Effector memory CD8-positive, alpha-beta T cell (primary cell): ENCODE results near the gene ARHGAP15.

Experiments
- ATAC-seq: fragments of 150-1000 bp; cut with Tn5 transposase; replicated peaks from 2 replicates; pipeline ENCODE4 v1.10.0; 2021; ENCODE audit warnings: mild to moderate bottlenecking, moderate library complexity
- DNase-seq, 3 experiments: peaks; one replicate each; pipeline ENCODE4 v3.0.0; 2021
- H3K27ac Mint-ChIP-seq, 2 donors: one replicate each; pipeline ENCODE4 v1.8.0; 2022; ENCODE audit warnings: mild to moderate bottlenecking in 2 of 2, mixed read lengths in 2 of 2, moderate library complexity in 2 of 2
- H3K27me3 Mint-ChIP-seq, 2 donors: one replicate each; pipeline ENCODE4 v1.8.0; 2022; ENCODE audit warnings: mixed read lengths in 2 of 2
- H3K36me3 Mint-ChIP-seq: one replicate; pipeline ENCODE4 v1.8.0; 2022; ENCODE audit warnings: mild to moderate bottlenecking, moderate library complexity, mixed read lengths; ENCODE audit not compliant: insufficient read depth
- H3K4me1 Mint-ChIP-seq, 2 donors: one replicate each; pipeline ENCODE4 v1.8.0; 2022; ENCODE audit warnings: low read depth in 2 of 2, mixed read lengths in 2 of 2
- H3K4me3 Mint-ChIP-seq, 2 donors: one replicate each; pipeline ENCODE4 v1.8.0; 2022; ENCODE audit warnings: mild to moderate bottlenecking in 2 of 2, mixed read lengths in 2 of 2, moderate library complexity in 2 of 2
- H3K9me3 Mint-ChIP-seq, 2 donors: one replicate each; pipeline ENCODE4 v1.8.0; 2022; ENCODE audit warnings: mixed read lengths in 2 of 2

ARHGAP15 gene

DNA sequence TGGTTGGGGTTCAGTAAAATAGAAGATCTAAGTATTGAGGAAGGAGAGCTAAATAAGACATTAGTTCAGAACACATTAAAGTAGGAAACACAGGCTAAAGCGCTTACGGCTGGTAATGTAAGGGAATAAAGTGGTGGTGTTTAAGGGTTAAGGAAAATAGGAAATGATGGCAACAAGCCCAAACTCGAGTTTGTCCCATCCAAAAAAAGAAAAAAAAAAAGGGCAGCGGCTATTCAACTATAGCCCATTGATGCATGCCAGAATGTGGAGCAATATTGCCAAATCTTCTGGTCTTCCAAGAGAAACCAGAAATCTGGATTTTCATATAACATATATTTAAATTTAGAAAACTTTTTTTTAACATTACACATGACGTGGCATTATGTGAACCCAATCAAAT is 161.0 kb downstream of the ARHGAP15 start:
- Mint-ChIP-seq H3K4me3 (no peak overlapping the region), H3K9me3 (no peaks in the 10 kb centered on the region), H3K4me1 (peaks cover 33 to 44% of the 10 kb centered on the region in 2 donors), H3K36me3 (peaks cover 4% of the 10 kb centered on the region), H3K27me3 (no peaks in the 10 kb centered on the region), H3K27ac (peak overlapping the region in 1 of 2 donors; percentile 3)
- ATAC-seq: no peak
- DNase-seq: no peak

DNA sequence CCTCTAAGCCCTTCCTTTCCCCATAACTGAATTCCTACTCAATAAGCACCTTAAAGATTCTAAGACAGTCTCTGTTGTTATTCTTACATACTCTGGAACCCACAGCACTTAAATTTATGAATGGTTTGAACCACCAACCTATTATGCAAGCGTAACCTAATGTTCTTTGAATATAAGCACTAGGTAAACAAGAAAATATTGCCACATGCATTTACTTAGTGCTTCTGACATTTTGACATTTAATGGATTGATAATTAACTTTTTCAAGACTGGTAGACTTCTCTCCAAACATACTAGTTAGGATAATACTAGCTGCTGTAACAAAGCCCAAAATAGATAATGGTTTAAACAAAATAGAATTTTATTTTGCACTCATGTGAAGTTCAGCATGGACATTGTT is 164.8 kb downstream of the ARHGAP15 start:
- peaks cover 36 to 47% of the 10 kb centered on the region in 2 donors for H3K4me1 Mint-ChIP-seq
- no peaks in the 10 kb centered on the region for H3K27me3 Mint-ChIP-seq
- no peaks in the 10 kb centered on the region for H3K9me3 Mint-ChIP-seq
- H3K36me3 Mint-ChIP-seq: no peaks in the 10 kb centered on the region
- no peak overlapping the region for H3K4me3 Mint-ChIP-seq
- peak overlapping the region in 1 of 2 donors; percentile 27 for H3K27ac Mint-ChIP-seq
- DNase-seq (no peak), ATAC-seq (no peak)

DNA sequence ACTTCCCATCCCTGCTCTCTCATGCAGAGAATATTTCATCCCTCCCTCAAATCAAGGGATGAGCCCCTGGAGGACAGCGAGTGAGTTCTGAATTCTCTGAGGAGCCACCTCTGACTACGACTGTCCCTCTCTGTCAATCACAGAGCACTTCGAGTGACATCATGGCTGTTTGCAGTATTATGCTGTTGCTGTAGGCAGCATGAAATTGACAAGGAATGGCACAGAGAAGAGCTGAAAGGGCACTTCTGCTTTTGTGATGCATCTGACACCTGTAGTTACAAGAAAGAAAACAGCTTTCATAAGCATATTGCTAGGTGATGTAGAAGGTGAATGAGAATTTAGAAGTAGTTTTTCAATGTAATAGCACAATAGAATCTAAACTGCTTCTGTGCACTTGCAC is 166.9 kb downstream of the ARHGAP15 start:
- DNase-seq (no peak), ATAC-seq (no peak)
- Mint-ChIP-seq H3K4me1 (peaks cover 35 to 44% of the 10 kb centered on the region in 2 donors), H3K4me3 (no peak overlapping the region), H3K36me3 (no peaks in the 10 kb centered on the region), H3K27me3 (no peaks in the 10 kb centered on the region), H3K9me3 (no peaks in the 10 kb centered on the region), H3K27ac (peak overlapping the region in 1 of 2 donors; percentile 46)

DNA sequence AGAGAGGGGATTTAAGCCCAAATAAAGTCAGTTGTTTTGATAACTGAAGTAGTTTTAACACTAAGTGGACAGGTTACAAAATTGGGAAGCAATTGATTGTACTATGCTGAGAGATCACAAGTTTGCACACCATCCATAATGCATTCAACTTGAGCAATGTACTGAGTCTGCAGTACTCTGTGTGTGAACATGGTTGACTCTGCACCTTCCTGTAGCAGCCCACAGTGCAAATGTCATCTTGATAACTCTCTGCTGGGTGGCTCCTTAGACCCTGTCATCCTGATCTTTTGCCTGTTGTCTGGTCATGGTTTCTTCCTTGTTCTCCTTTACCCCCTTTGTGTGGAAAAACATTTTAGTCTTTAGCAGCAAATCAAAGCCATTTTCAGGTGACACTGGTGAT is 168.0 kb downstream of the ARHGAP15 start:
- H3K36me3 Mint-ChIP-seq: no peaks in the 10 kb centered on the region
- no peak overlapping the region for H3K4me3 Mint-ChIP-seq
- no peak for ATAC-seq
- H3K9me3 Mint-ChIP-seq: no peaks in the 10 kb centered on the region
- peak overlapping the region in 1 of 2 donors; percentile 61 for H3K27ac Mint-ChIP-seq
- no peaks in the 10 kb centered on the region for H3K27me3 Mint-ChIP-seq
- H3K4me1 Mint-ChIP-seq: peaks cover 36 to 39% of the 10 kb centered on the region in 2 donors
- DNase-seq: no peak

DNA sequence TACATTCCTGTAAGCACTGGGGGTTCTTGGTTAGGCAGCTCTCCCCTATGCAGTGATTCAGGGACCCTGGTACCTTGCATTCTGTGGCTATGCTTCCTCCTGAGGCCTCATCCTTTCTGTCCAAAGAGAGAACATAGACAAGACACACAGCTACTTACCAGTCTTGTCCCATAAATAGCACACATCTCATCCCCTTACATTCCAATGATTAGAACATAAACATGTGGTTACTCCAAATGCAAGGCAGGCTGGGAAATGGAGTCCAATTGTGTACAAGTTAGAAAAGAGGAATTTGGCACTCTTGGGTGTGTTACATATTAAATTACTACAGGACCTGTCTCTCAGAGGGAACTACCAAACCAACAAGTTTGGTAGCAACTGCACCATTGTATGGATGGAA is 171.3 kb downstream of the ARHGAP15 start:
- H3K9me3 Mint-ChIP-seq: peaks cover 0 to 1% of the 10 kb centered on the region in 2 donors
- no peak overlapping the region for H3K4me3 Mint-ChIP-seq
- peaks cover 2% of the 10 kb centered on the region for H3K36me3 Mint-ChIP-seq

DNA sequence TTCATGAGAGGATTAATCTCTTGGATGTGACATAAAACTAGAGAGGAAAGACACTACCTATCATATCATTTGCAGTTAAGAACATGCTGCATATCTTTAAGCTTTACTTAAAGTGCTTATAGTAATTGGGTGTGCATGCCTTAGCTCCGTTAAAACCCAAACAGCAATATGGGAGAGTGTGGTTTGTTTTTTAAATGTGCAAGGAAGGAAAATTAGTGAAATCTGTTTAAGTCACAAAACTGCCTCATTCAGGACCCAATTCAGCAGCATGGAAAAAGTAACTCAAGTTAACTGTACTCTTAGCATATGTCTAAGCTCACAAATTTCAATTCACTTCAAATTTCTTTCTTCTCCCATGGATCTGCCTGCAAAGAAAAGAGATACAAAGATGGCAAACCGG is 182.2 kb downstream of the ARHGAP15 start:
- Mint-ChIP-seq H3K4me1 (peaks cover 24 to 44% of the 10 kb centered on the region in 2 donors), H3K36me3 (no peaks in the 10 kb centered on the region), H3K27ac (peak overlapping the region in 1 of 2 donors; percentile 18), H3K9me3 (no peaks in the 10 kb centered on the region), H3K27me3 (no peaks in the 10 kb centered on the region), H3K4me3 (no peak overlapping the region)
- no peak for DNase-seq
- no peak for ATAC-seq

More for the DNA sequence above, 171.3 kb downstream of the ARHGAP15 start:
- Mint-ChIP-seq H3K4me1 (peaks cover 26 to 31% of the 10 kb centered on the region in 2 donors), H3K27ac (no peak overlapping the region), H3K27me3 (no peaks in the 10 kb centered on the region)
- no peak for ATAC-seq
- DNase-seq: no peak

DNA sequence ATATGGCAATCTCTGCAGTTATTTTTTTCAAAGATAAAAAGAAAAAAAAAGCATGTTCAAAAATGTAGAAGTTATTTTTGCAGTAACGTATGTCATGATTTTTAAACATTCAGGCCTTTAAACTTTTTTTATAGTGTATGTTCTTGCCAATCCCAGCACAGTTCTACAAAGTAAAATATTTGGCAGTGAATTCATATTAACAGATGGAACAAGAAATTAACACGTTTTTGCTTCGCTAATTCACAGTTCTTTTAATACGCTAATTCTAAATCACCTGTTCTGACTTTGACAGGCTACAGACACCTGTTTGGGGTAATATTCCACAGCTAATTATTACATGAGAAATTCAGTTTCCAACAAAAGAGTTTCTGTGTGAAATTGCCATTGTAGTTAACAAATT is 183.2 kb downstream of the ARHGAP15 start:
- Mint-ChIP-seq H3K4me3 (no peak overlapping the region), H3K9me3 (no peaks in the 10 kb centered on the region), H3K27ac (peak overlapping the region in 1 of 2 donors; percentile 9), H3K4me1 (peaks cover 18 to 40% of the 10 kb centered on the region in 2 donors), H3K27me3 (no peaks in the 10 kb centered on the region), H3K36me3 (no peaks in the 10 kb centered on the region)
- no peak for DNase-seq
- ATAC-seq: no peak

DNA sequence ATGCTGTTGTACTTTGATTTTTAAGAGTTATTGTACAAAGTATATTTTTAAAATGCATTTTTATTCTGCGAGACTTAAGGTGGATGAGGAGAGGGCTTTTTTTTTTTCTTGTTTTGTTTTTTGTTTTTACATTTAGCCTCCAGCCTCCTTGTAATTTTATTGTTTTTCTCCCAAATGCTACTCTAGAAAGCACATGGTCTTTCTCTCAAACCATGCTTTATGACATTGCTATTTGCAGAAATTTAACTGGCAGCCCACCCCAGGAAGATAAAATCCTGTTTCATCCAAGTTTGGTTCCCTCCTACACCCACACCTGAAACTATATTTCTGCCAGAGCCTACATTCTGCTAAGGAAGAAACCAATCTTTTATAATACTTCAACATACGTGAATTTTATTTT is 184.6 kb downstream of the ARHGAP15 start:
- Mint-ChIP-seq H3K27ac (peak overlapping the region in 1 of 2 donors; percentile 9), H3K27me3 (no peaks in the 10 kb centered on the region), H3K36me3 (peaks cover 11% of the 10 kb centered on the region), H3K9me3 (no peaks in the 10 kb centered on the region), H3K4me3 (no peak overlapping the region), H3K4me1 (peaks cover 12 to 35% of the 10 kb centered on the region in 2 donors)
- no peak for DNase-seq
- ATAC-seq: no peak

DNA sequence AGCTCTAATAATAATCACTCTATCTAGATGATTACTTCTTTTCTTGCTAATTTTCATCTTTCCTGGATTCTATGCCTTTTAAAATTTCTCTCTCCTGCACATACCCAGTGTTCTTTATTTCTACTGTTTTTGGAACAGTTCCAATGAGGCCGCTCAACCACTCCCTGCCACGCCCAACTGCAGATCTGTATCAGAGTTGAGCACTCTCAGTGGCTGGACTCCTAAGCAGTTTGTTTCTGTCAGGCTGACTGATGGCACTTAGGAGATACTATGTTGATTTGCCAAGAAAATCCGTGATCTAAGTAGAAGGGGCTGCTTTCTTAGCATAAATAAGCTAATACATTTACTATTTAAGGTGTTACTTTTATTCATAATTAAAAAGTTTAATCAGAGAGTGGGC is 192.8 kb downstream of the ARHGAP15 start:
- DNase-seq: no peak
- Mint-ChIP-seq H3K27ac (peak overlapping the region in 1 of 2 donors; percentile 59), H3K36me3 (peaks cover 19% of the 10 kb centered on the region), H3K4me1 (peaks cover 36 to 60% of the 10 kb centered on the region in 2 donors), H3K9me3 (no peaks in the 10 kb centered on the region), H3K4me3 (no peak overlapping the region), H3K27me3 (no peaks in the 10 kb centered on the region)
- ATAC-seq: no peak

DNA sequence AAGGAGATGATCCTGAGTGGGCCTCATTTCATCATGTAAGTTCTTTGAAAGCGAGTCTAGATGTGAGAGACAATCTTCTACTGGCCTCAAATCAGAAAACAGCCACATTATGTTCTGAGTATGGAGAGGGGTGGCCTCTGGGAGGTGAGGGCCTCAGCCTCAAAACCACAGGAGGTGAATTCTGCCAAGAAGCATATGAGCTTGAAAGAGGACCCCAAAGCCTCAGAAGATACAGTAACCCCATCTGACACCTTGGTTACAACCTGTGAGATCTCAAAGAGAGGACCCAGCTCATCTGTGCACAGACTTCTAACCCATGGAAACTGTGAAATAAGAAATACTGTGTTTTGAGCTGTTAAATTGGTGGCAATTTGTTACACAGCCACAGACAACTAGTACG is 200.1 kb downstream of the ARHGAP15 start:
- ATAC-seq: peak; percentile 89
- Mint-ChIP-seq H3K4me1 (peaks cover 42 to 68% of the 10 kb centered on the region in 2 donors), H3K27me3 (no peaks in the 10 kb centered on the region), H3K36me3 (peaks cover 9% of the 10 kb centered on the region), H3K4me3 (peak overlapping the region; percentile 30 to 39), H3K9me3 (no peaks in the 10 kb centered on the region), H3K27ac (peak overlapping the region; percentile 41 to 61)
- DNase-seq: peak; percentile 5 to 24 (median 20)

DNA sequence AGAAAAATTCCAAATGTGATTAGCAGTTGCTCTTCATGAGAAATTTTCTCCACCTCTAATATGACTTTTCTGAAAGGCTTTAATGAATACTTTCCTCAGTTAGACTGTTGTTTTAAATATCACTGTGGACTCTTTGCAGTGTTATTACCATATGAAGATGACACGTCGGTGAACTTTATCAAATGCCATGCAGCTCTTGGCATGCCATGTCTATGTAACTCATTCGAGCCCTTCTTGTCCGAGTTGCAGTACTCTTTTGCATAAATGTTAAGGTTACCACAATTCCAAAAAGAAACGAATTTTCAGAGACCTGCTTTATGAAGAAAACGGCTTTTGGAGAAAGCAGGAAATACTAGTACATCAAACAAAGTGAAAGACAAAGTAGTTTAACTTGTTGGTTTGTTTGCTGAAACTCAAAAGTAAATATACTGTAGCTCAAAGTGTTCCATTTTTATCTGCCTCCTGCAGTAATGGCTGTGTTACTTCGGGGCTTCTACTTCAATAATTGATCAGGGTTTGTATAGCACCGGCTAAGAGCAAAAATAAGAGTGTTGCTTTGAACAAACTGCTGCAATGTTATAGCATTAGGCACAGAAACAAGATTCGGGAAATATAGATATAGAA is 204.1 kb downstream of the ARHGAP15 start:
- peak overlapping the region in 1 of 2 donors; percentile 12 for H3K27ac Mint-ChIP-seq
- no peak for DNase-seq
- no peak for ATAC-seq
- peaks cover 15% of the 10 kb centered on the region for H3K36me3 Mint-ChIP-seq
- H3K9me3 Mint-ChIP-seq: no peaks in the 10 kb centered on the region
- H3K4me3 Mint-ChIP-seq: peak overlapping the region; percentile 27 to 40
- peaks cover 33 to 74% of the 10 kb centered on the region in 2 donors for H3K4me1 Mint-ChIP-seq
- H3K27me3 Mint-ChIP-seq: no peaks in the 10 kb centered on the region

DNA sequence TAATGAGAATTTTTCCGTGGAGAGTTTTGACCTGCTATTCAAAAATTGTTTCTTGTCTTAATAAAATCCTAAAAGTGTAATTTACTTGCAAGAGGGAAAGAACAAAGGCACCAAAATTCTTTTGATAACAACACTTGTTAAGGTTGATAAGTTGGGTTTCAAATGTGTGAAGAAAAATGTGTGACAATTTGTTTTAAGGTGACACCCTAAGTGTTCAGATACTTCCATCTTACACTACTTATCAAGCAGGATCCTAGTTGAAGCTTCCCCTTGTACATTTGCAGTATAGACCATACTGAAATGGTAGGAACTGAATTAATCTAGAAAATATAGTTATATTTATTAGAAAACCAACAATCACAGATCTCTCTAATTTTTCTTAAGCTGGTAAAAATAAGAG is 204.6 kb downstream of the ARHGAP15 start:
- Mint-ChIP-seq H3K4me3 (peak overlapping the region; percentile 27 to 40), H3K27me3 (no peaks in the 10 kb centered on the region), H3K9me3 (no peaks in the 10 kb centered on the region), H3K4me1 (peaks cover 31 to 77% of the 10 kb centered on the region in 2 donors), H3K36me3 (peaks cover 16% of the 10 kb centered on the region), H3K27ac (peak overlapping the region in 1 of 2 donors; percentile 12)
- DNase-seq (no peak), ATAC-seq (peak; percentile 35)

DNA sequence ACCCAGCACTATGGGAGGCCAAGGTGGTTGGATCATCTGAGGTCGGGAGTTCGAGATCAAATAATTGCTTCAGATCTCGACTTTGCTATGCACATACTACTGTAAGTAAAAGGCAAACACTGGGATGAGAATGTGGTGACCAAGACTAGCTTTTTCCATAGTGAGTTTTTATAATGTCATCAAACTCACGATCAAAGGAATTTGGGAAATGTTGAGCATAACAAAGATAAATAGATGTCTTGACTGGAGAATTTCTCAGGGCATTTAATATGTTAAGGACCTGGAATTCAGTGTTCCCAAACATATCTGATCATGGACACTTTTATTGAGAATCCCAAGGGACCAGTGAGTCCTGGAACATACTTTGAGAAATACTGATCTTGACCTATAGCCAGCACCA is 205.6 kb downstream of the ARHGAP15 start:
- Mint-ChIP-seq H3K27ac (no peak overlapping the region), H3K27me3 (no peaks in the 10 kb centered on the region), H3K36me3 (peaks cover 12% of the 10 kb centered on the region), H3K9me3 (no peaks in the 10 kb centered on the region), H3K4me1 (peaks cover 30 to 75% of the 10 kb centered on the region in 2 donors), H3K4me3 (no peak overlapping the region)
- DNase-seq (no peak), ATAC-seq (no peak)

DNA sequence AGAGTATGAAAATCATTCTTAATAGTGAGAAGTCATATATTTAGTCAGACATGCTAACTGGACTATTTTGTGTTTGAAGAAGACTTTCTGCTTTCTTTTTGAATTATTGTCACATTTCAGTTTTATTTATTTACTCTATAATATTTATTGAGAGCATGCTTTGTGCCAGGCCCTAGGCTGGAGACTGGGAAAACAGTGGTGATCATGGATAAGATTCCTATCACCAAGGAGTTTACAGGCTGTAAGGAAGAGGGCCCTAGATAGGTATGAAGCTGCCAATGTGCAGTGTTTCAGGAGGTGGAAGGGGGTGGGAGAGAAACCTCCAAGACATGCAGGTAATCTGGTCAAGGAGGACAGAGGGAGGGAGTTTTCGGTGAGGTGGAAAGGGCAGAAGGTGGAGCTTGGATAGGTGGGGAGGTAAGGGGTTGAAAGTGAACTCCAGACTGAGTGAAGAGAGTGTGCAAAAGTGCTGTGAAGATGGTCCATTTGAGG is 207.5 kb downstream of the ARHGAP15 start:
- H3K4me1 Mint-ChIP-seq: peaks cover 37 to 85% of the 10 kb centered on the region in 2 donors
- H3K27ac Mint-ChIP-seq: peak overlapping the region in 1 of 2 donors; percentile 65
- no peaks in the 10 kb centered on the region for H3K9me3 Mint-ChIP-seq

More for the DNA sequence above, 207.5 kb downstream of the ARHGAP15 start:
- DNase-seq (no peak), ATAC-seq (no peak)
- no peaks in the 10 kb centered on the region for H3K27me3 Mint-ChIP-seq
- H3K36me3 Mint-ChIP-seq: peaks cover 16% of the 10 kb centered on the region
- no peak overlapping the region for H3K4me3 Mint-ChIP-seq
